Measurements from ENCODE around the gene SORCS3. TPM values are rescaled to one million over a fixed set of nuclear protein-coding genes. Genes with fewer than 3 reads are reported as not detected.

The SORCS3 gene
- total and polyA plus RNA-seq, 10 of the 15 experiments (the other 5 are each of a cell fraction or from before 2014, with no cell fraction given), result 0.01 to 0.04 (median 0.02) TPM; not detected in 7

- ChIA-PET POLR2A (no interaction called here), CTCF (interaction anchor here (1.4 to 2.2 kb wide), 2 partner anchors 29 to 31 kb away, joined by 3 to 6 read pairs; no protein-coding TSS in a partner anchor), SMC1A (ENCODE audit: uncharacterized antibody, unreplicated experiment) (no interaction called here), RAD21 (ENCODE audit: unreplicated experiment) (no interaction called here)
- no peaks in the 10 kb centered on the region for H3K36me3 ChIP-seq (ENCODE audit: control insufficient read depth in 2 of 2, insufficient read depth in 2 of 2, low read length in 1 of 2)
- intact Hi-C loops (cut with micrococcal nuclease; ENCODE audit: unreplicated experiment) (no loop called here), in situ Hi-C loops (cut with MboI) (no loop called here)
- H2AFZ ChIP-seq (ENCODE audit: control insufficient read depth, low read depth, low read length), result no peak overlapping the region
- no peak for TF ChIP-seq SMAD5 (IDR thresholded peaks at IDR 0.05; ENCODE audit: low read depth)
- peak; percentile 34; the same call in 1 of the 2 replicates for TF ChIP-seq ATF7 (IDR thresholded peaks at IDR 0.05; ENCODE audit: low read depth)
- no peaks in the 10 kb centered on the region; a peak in 1 of 4 replicates for H3K27me3 ChIP-seq (replicated peaks in 1 of 2; ENCODE audit: control insufficient read depth in 2 of 2, insufficient read depth in 2 of 2, low read length in 1 of 2)
- H3K4me3 ChIP-seq, result no peak overlapping the region
- FAIRE-seq (no peak), DNase-seq (ENCODE audit: low read depth, low spot score) (no peak), ATAC-seq (no peak)
- H3K79me2 ChIP-seq (ENCODE audit: control insufficient read depth, insufficient read depth, low read length), result no peaks in the 10 kb centered on the region
- H3K9ac ChIP-seq (ENCODE audit: control insufficient read depth, insufficient read depth, low read length), result no peak overlapping the region
- no peaks in the 10 kb centered on the region for H4K20me1 ChIP-seq (ENCODE audit: control insufficient read depth, insufficient read depth)
- 33% methylated on average over 1 of the region's 1 CpG for WGBS (ENCODE audit: insufficient coverage, insufficient replicate concordance, low lambda C conversion rate, missing lambda C conversion rate)
- H3K4me2 ChIP-seq (ENCODE audit: control insufficient read depth, insufficient read depth), result no peak overlapping the region
- no TSS peak for BruUV-seq (replicated peaks)
- H3K27ac ChIP-seq (ENCODE audit: control insufficient read depth, insufficient read depth), result no peak overlapping the region
- no peaks in the 10 kb centered on the region for H3K4me1 ChIP-seq (ENCODE audit: control insufficient read depth, insufficient read depth, low read length)
- no peaks in the 10 kb centered on the region for H3K9me3 ChIP-seq (replicated peaks; ENCODE audit: control insufficient read depth, insufficient read depth, low read length)
These were observed 453.0 kb downstream of the SORCS3 start for GRCh38 chr10:105094048-105094447.

DNA sequence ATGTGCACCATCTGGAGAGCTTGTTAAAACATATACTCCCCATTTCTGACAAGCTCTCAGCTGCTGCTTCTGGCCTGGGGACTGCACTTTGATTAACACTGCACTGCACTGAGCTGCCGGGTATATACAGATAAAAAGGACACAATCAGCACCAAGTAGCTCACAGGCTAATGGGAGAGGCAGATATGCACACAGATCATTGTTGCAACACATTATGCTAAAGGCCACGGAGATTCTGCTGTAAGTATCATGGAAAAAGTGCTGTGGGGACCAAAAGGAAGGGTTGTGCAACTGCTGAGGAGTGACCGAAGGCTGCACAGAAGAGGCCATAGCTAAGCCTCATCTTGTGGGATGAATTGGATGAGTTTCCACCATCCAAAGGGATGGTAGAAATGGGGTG lies 455.2 kb downstream of the SORCS3 start:
- H3K9ac ChIP-seq (ENCODE audit: control insufficient read depth, insufficient read depth, low read length), result no peak overlapping the region
- ChIA-PET CTCF (no interaction called here), POLR2A (no interaction called here), RAD21 (ENCODE audit: unreplicated experiment) (no interaction called here), SMC1A (ENCODE audit: uncharacterized antibody, unreplicated experiment) (no interaction called here)
- in situ Hi-C loops (cut with MboI), result no loop called here
- FAIRE-seq, result no peak
- DNase-seq (ENCODE audit: low read depth, low spot score), result no peak
- H3K79me2 ChIP-seq (ENCODE audit: control insufficient read depth, insufficient read depth, low read length), result no peaks in the 10 kb centered on the region
- H3K9me3 ChIP-seq (replicated peaks; ENCODE audit: control insufficient read depth, insufficient read depth, low read length), result no peaks in the 10 kb centered on the region
- no peaks in the 10 kb centered on the region for H4K20me1 ChIP-seq (ENCODE audit: control insufficient read depth, insufficient read depth)
- no peak overlapping the region for H3K27ac ChIP-seq (ENCODE audit: control insufficient read depth, insufficient read depth)
- H3K4me1 ChIP-seq (ENCODE audit: control insufficient read depth, insufficient read depth, low read length), result no peaks in the 10 kb centered on the region
- ATAC-seq, result no peak
- intact Hi-C loops (cut with micrococcal nuclease; ENCODE audit: unreplicated experiment), result no loop called here
- no peak overlapping the region for H2AFZ ChIP-seq (ENCODE audit: control insufficient read depth, low read depth, low read length)
- H3K4me3 ChIP-seq, result no peak overlapping the region
- WGBS (ENCODE audit: insufficient coverage, insufficient replicate concordance, low lambda C conversion rate, missing lambda C conversion rate), result 6% methylated on average over 3 of the region's 3 CpGs
- no TSS peak for BruUV-seq (replicated peaks)
- no peak overlapping the region for H3K4me2 ChIP-seq (ENCODE audit: control insufficient read depth, insufficient read depth)
- no peaks in the 10 kb centered on the region; a peak in 1 of 4 replicates for H3K27me3 ChIP-seq (replicated peaks in 1 of 2; ENCODE audit: control insufficient read depth in 2 of 2, insufficient read depth in 2 of 2, low read length in 1 of 2)
- H3K36me3 ChIP-seq (ENCODE audit: control insufficient read depth in 2 of 2, insufficient read depth in 2 of 2, low read length in 1 of 2), result no peaks in the 10 kb centered on the region
- no peak for TF ChIP-seq ZNF274 (IDR thresholded peaks at IDR 0.05; ENCODE audit: insufficient read depth, insufficient read length)
- no peak for TF ChIP-seq PRDM15 (CRISPR knock-in tag; IDR thresholded peaks at IDR 0.05)
- TF ChIP-seq PKNOX1 (IDR thresholded peaks at IDR 0.05), result no peak
- TF ChIP-seq ZZZ3 (IDR thresholded peaks at IDR 0.05; ENCODE audit: control insufficient read depth, insufficient read length, low read depth), result no peak
- no peak for TF ChIP-seq GABPA (IDR thresholded peaks at IDR 0.05; ENCODE audit: low read depth)
- TF ChIP-seq SMC3 (IDR thresholded peaks at IDR 0.05; ENCODE audit: borderline replicate concordance, low read length), result no peak
- TF ChIP-seq HDAC2 (IDR thresholded peaks at IDR 0.05), result no peak
- TF ChIP-seq CHD4 (IDR thresholded peaks at IDR 0.05), result no peak
- TF ChIP-seq BACH1 (IDR thresholded peaks at IDR 0.05; ENCODE audit: borderline replicate concordance), result no peak

Data from GM12878 (cell line).